ENCODE measurements around the gene ANKRD33B. TPM values are rescaled to one million over a fixed set of nuclear protein-coding genes. Genes with fewer than 3 reads are reported as not detected.

Gene ANKRD33B
- total and polyA plus RNA-seq, 9 of the 15 experiments (the other 6 are each of a cell fraction or from before 2014, with no cell fraction given) = 0.10 to 1.7 (median 0.40) TPM

DNA sequence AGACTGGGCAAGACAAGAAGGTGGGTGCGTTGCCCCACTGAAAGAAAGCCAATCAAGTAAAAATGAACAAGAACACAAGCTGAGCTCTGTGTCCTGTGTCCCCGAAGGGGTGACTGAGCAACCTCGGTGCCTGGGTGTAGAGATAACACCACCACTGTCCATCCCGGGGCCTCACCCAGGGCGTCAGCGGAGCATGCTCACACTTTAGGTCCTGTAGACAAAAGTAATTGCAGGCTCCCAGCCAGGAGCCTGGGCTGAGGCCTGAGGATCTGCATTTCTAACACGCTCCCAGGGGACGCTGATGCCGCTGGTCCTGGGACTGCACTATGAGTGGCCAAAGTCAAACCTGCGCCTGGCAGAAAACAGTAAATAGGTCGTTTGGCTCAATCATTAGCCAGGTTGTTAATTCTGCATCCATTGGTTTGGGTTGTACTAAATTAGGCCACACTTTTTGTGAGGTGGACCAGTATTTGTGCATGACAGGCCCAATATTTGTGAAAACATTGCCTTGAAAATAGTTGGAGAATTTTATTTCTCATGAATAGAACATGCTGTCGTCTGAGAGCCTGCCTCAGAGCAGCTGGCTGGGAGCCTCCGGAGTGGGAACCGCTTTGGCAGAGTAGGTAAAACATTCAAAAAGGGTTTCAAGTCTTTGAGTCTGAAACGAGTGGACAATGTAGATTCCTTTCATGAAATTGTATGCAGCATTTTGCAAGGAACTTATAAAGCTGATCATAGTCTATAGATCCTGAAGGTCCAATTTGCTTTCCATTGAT is 38.3 kb downstream of the ANKRD33B start (continued):
- TF ChIP-seq, protein P1, sequence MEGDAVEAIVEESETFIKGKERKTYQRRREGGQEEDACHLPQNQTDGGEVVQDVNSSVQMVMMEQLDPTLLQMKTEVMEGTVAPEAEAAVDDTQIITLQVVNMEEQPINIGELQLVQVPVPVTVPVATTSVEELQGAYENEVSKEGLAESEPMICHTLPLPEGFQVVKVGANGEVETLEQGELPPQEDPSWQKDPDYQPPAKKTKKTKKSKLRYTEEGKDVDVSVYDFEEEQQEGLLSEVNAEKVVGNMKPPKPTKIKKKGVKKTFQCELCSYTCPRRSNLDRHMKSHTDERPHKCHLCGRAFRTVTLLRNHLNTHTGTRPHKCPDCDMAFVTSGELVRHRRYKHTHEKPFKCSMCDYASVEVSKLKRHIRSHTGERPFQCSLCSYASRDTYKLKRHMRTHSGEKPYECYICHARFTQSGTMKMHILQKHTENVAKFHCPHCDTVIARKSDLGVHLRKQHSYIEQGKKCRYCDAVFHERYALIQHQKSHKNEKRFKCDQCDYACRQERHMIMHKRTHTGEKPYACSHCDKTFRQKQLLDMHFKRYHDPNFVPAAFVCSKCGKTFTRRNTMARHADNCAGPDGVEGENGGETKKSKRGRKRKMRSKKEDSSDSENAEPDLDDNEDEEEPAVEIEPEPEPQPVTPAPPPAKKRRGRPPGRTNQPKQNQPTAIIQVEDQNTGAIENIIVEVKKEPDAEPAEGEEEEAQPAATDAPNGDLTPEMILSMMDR (IDR thresholded peaks at IDR 0.05 in 2 of 3, conservative IDR thresholded peaks at IDR 0.05 in 1 of 3; ENCODE audit: insufficient read depth in 2 of 3, low read depth in 1 of 3, low read length in 3 of 3) = 0 out of 6 replicates have a peak, but pooled peaks of 1 of the 3 experiments have one; percentile 2
- TF ChIP-seq ZNF79 (CRISPR knock-in tag; IDR thresholded peaks at IDR 0.05; ENCODE audit: low read depth) (no peak), DNMT1 (IDR thresholded peaks at IDR 0.05) (no peak), XRCC3 (IDR thresholded peaks at IDR 0.05) (no peak), ZNF3 (CRISPR knock-in tag; IDR thresholded peaks at IDR 0.05) (no peak), ZBTB1 (CRISPR knock-in tag; IDR thresholded peaks at IDR 0.05; ENCODE audit: borderline replicate concordance, low read depth) (no peak), FOXJ3 (CRISPR knock-in tag; IDR thresholded peaks at IDR 0.05) (no peak), TAL1 (IDR thresholded peaks at IDR 0.05) (peak; percentile 80), ZNF197 (CRISPR knock-in tag; IDR thresholded peaks at IDR 0.05; ENCODE audit: low read depth) (peak; percentile 46; the same call in 1 of the 2 replicates), RBM15 (IDR thresholded peaks at IDR 0.05; ENCODE audit: insufficient read depth, low read length) (no peak), MECOM (CRISPR knock-in tag; IDR thresholded peaks at IDR 0.05) (peak; percentile 81), TRIM24 (IDR thresholded peaks at IDR 0.05) (peak in 1 of 2 experiments; percentile 70; a peak in 2 of 4 replicates), POLR2B (IDR thresholded peaks at IDR 0.05; ENCODE audit: low read depth, partially characterized antibody) (no peak)
- TF ChIP-seq, protein P2, sequence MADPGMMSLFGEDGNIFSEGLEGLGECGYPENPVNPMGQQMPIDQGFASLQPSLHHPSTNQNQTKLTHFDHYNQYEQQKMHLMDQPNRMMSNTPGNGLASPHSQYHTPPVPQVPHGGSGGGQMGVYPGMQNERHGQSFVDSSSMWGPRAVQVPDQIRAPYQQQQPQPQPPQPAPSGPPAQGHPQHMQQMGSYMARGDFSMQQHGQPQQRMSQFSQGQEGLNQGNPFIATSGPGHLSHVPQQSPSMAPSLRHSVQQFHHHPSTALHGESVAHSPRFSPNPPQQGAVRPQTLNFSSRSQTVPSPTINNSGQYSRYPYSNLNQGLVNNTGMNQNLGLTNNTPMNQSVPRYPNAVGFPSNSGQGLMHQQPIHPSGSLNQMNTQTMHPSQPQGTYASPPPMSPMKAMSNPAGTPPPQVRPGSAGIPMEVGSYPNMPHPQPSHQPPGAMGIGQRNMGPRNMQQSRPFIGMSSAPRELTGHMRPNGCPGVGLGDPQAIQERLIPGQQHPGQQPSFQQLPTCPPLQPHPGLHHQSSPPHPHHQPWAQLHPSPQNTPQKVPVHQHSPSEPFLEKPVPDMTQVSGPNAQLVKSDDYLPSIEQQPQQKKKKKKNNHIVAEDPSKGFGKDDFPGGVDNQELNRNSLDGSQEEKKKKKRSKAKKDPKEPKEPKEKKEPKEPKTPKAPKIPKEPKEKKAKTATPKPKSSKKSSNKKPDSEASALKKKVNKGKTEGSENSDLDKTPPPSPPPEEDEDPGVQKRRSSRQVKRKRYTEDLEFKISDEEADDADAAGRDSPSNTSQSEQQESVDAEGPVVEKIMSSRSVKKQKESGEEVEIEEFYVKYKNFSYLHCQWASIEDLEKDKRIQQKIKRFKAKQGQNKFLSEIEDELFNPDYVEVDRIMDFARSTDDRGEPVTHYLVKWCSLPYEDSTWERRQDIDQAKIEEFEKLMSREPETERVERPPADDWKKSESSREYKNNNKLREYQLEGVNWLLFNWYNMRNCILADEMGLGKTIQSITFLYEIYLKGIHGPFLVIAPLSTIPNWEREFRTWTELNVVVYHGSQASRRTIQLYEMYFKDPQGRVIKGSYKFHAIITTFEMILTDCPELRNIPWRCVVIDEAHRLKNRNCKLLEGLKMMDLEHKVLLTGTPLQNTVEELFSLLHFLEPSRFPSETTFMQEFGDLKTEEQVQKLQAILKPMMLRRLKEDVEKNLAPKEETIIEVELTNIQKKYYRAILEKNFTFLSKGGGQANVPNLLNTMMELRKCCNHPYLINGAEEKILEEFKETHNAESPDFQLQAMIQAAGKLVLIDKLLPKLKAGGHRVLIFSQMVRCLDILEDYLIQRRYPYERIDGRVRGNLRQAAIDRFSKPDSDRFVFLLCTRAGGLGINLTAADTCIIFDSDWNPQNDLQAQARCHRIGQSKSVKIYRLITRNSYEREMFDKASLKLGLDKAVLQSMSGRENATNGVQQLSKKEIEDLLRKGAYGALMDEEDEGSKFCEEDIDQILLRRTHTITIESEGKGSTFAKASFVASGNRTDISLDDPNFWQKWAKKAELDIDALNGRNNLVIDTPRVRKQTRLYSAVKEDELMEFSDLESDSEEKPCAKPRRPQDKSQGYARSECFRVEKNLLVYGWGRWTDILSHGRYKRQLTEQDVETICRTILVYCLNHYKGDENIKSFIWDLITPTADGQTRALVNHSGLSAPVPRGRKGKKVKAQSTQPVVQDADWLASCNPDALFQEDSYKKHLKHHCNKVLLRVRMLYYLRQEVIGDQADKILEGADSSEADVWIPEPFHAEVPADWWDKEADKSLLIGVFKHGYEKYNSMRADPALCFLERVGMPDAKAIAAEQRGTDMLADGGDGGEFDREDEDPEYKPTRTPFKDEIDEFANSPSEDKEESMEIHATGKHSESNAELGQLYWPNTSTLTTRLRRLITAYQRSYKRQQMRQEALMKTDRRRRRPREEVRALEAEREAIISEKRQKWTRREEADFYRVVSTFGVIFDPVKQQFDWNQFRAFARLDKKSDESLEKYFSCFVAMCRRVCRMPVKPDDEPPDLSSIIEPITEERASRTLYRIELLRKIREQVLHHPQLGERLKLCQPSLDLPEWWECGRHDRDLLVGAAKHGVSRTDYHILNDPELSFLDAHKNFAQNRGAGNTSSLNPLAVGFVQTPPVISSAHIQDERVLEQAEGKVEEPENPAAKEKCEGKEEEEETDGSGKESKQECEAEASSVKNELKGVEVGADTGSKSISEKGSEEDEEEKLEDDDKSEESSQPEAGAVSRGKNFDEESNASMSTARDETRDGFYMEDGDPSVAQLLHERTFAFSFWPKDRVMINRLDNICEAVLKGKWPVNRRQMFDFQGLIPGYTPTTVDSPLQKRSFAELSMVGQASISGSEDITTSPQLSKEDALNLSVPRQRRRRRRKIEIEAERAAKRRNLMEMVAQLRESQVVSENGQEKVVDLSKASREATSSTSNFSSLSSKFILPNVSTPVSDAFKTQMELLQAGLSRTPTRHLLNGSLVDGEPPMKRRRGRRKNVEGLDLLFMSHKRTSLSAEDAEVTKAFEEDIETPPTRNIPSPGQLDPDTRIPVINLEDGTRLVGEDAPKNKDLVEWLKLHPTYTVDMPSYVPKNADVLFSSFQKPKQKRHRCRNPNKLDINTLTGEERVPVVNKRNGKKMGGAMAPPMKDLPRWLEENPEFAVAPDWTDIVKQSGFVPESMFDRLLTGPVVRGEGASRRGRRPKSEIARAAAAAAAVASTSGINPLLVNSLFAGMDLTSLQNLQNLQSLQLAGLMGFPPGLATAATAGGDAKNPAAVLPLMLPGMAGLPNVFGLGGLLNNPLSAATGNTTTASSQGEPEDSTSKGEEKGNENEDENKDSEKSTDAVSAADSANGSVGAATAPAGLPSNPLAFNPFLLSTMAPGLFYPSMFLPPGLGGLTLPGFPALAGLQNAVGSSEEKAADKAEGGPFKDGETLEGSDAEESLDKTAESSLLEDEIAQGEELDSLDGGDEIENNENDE (IDR thresholded peaks at IDR 0.05; ENCODE audit: low read depth, low read length) = no peak
- TF ChIP-seq, protein P3, sequence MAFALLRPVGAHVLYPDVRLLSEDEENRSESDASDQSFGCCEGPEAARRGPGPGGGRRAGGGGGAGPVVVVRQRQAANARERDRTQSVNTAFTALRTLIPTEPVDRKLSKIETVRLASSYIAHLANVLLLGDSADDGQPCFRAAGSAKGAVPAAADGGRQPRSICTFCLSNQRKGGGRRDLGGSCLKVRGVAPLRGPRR (CRISPR knock-in tag; IDR thresholded peaks at IDR 0.05) = no peak

Data from K562 (cell line).